HG03558 (cell line): ENCODE data around the gene RECK.
"Not testable (repeated sequence)": the region's sequence is repeated elsewhere in the genome, so short reads cannot be mapped to it uniquely, and the experiment has no call there.

Experiments
- ATAC-seq: cut with Tn5 transposase; IDR thresholded peaks from one replicate; pipeline ENCODE4 v1.9.1; 2021; ENCODE audit warnings: moderate number of reproducible peaks; ENCODE audit not compliant: unreplicated experiment; ENCODE audit errors: extremely low read depth

Gene RECK

GRCh38 chr9:36063804-36064447, 27.2 kb downstream of the RECK start:
- no peak for ATAC-seq

GRCh38 chr9:36064448-36065037, 27.8 kb downstream of the RECK start:
- no peak for ATAC-seq

- ATAC-seq = no peak
These were observed 37.3 kb downstream of the RECK start for GRCh38 chr9:36074055-36074454.

GRCh38 chr9:36074870-36075532, 38.3 kb downstream of the RECK start:
- ATAC-seq = no peak

- no peak for ATAC-seq
These were observed 41.3 kb downstream of the RECK start for GRCh38 chr9:36078051-36078450.

GRCh38 chr9:36080519-36080918, 43.8 kb downstream of the RECK start:
- no peak for ATAC-seq

GRCh38 chr9:36082931-36083330, 46.2 kb downstream of the RECK start:
- ATAC-seq = no peak

- no peak for ATAC-seq
These were observed 49.7 kb downstream of the RECK start for GRCh38 chr9:36086442-36086841.

- not testable (repeated sequence) for ATAC-seq
These were observed 50.3 kb downstream of the RECK start for GRCh38 chr9:36087054-36087453.

- no peak for ATAC-seq
These were observed 51.3 kb downstream of the RECK start for GRCh38 chr9:36088020-36088419.

- ATAC-seq = no peak
These were observed 54.6 kb downstream of the RECK start for GRCh38 chr9:36091026-36091953.

GRCh38 chr9:36092014-36092413, 55.3 kb downstream of the RECK start:
- ATAC-seq = no peak

- ATAC-seq = no peak
These were observed 55.9 kb downstream of the RECK start for GRCh38 chr9:36092509-36093215.

- ATAC-seq = no peak
These were observed 56.7 kb downstream of the RECK start for GRCh38 chr9:36093384-36093783.

- ATAC-seq = no peak
These were observed 63.0 kb downstream of the RECK start for GRCh38 chr9:36099718-36100117.

GRCh38 chr9:36100532-36100931, 63.8 kb downstream of the RECK start:
- ATAC-seq = no peak

- ATAC-seq = no peak
These were observed 65.4 kb downstream of the RECK start for GRCh38 chr9:36101916-36102741.

GRCh38 chr9:36102742-36103495, 66.2 kb downstream of the RECK start:
- ATAC-seq = no peak

- ATAC-seq = no peak
These were observed 72.4 kb downstream of the RECK start for GRCh38 chr9:36109071-36109470.
